Kidney glomerular epithelial cell (primary cell): ENCODE measurements around the gene SMURF2.
"Not testable (repeated sequence)": the region's sequence is repeated elsewhere in the genome, so short reads cannot be mapped to it uniquely, and the experiment has no call there.

Experiments
- DNase-seq: peaks from one replicate; lab custom pipeline; 2025; lab: John Stamatoyannopoulos, UW

Gene SMURF2

DNA sequence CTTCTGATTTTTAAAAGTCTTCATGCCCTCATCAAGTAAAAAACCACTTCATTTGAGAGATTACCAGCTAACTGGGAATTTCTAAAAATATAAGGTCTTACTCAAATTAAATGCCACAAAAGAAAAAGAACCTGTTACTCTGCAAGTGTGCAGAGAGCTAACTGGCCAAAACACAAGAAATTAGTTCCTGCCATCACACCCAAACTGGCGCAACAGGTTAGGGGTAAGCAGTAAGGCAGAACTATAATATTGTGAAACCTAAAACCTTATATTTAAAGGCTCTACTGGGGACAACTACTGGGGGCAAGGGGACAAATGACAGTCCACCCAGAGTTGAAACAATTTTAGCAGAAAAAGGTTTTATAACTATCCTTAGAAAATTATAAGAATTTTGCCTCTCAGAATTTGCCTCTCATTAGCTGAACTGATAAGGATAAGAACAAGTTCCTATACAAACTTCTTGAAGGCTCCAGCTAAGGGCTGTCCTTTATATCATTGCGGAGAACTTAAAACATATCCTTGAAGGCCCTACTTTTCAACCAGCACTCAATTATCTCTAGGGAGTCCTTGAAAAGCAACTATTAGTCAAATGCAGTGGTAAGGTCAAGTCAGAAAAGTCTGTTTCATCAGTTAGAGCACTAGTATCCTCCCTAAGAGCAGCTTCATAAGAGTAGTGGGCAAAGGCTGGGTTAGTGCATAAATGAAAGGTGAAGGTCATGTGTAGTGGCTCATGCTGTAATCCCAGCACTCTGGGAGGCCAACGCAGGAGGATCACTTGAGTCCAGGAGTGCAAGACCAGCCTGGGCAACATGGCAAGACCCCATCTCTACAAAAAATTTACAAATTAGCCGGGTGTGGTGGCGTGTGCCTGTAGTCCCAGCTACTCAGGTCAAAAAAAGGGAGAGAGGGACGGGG is 31.5 kb downstream of the SMURF2 start:
- DNase-seq: no peak

DNA sequence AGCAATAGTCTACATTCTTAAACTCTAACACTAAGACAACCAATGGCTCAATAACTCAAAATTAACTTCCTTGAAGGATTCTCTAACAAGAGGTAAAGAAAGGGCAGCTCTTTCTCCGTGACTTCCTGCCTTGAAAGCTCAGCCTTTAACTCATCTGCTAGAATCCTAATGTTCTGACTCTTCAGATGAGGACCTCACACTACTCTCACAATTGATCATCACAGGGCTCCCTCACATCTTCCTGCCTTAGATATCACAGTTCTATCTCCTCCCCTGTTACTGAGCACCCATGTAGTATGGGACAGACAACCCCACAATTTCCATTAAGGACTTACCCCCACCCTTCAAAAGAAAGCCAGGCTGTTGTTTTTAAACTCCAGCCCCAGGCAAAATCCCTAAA is 33.5 kb downstream of the SMURF2 start:
- DNase-seq: no peak

DNA sequence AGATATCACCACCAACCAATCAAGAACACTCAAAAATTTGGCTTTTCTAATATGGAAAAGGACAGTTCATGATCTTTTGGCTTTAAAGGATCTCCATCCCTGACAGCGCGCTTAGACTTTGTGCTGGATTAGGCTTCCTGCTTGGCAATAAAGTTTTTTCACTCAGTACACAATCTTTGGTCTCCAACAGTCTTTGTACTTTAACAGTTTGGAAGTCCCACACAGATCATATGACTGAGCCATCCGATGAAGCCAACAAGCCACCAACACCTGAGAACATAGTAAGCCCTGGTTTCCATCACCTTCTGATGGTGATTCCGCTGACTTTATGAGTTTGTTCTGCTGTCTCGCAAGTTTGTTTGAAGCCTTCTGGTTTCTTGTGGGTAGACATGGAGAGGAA is 34.3 kb downstream of the SMURF2 start:
- no peak for DNase-seq

DNA sequence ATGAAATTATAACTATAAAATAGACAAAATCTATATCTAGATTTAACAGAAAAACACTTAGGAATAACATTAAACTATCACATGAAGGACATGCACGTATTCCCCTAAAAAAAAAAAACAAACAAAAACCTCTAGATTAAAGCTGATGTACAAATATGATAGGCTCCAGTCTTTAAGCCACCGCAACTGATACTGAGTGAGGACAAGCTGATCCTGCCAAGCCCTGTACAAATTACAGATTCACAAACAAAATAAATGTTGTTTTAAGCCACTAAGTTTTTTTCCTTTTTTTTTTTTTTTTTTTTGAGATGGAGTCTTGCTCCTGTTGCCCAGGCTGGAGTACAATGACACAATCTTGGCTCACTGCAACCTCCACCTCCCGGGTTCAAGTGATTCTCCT is 35.3 kb downstream of the SMURF2 start:
- no peak for DNase-seq

DNA sequence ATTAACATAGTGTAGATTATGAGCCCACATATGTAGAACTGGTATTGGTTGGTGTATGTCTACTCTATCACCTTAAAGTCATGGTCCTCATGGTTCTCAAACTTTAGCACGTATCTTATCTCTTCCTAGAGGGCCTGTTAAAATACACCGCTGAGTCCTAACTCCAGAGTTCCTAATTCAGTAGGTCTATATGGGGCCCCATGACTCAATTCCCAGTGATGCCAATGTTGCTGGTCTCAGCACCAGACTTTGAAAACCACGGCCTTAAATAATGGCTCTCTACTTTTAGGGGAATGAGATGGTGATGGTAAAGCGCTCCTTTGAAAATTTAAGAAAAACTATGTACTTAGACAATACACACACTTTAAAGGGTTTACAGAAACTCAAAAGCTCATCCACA is 36.6 kb downstream of the SMURF2 start:
- no peak for DNase-seq

DNA sequence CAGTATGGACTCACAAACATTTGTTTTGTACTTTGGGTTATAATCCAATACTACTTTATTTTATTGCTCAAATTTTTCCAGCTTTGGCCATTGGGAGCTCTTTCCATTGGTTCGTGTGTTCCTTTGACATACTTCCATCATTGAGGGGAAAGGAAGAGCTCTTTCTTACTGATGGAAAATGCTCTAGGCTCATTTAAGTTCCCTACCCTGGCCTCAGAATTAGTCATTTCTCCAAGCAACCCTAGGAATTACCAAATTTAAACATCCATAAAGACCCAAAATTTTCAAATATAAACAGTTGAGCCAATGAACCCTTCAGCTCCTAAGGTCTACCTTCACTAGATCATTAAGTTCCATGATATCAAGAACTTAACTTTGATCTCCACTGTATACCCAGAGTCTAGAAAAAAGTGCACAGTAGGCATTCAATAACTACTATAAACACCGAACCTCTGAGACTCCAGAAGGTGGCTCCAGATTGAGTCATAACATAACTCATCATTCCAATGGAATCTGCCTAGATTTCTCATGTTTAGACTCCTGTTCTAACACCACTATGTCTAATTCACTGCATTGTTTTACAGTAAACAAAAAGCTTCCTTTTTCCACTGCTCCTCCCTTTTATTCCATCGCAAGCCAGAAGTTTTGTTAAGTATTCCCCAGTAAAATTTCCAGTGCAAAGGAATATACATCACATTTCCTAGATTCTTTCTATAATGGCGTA is 39.0 kb downstream of the SMURF2 start:
- peak; percentile 65 for DNase-seq

DNA sequence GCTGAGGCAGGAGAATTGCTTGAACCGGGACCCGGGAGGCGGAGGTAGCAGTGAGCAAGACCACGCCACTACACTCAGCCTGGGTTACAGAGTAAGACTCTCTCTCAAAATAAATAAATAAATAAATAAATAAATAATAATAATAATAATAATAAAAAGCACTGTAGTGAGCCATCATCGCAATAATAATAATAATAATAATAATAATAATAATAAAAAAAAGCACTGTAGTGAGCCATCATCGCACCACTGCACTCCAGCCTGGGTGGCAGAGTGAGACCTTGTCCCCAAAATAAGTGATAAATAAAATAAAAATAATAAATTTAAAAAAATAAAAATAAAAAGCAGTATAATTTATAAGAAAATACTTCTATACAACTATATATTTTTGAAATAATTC is 40.3 kb downstream of the SMURF2 start:
- no peak for DNase-seq

DNA sequence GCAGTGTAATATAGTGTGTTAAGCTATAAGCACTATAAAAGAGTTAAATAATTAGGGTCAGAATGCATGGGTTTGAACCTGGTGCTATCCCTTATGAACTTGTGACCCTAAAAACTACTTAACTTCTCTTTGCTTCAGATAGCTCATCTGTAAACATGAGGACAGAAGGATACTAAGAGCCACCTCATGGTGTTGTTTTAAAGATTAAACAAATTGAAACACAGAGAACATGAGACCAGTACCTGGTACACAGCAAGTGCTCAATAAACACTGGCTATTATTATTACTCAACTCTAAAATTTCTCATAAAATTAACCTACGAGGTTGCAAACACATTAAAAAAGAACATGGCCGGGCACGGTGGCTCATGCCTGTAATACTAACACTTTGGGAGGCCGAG is 43.3 kb downstream of the SMURF2 start:
- no peak for DNase-seq

DNA sequence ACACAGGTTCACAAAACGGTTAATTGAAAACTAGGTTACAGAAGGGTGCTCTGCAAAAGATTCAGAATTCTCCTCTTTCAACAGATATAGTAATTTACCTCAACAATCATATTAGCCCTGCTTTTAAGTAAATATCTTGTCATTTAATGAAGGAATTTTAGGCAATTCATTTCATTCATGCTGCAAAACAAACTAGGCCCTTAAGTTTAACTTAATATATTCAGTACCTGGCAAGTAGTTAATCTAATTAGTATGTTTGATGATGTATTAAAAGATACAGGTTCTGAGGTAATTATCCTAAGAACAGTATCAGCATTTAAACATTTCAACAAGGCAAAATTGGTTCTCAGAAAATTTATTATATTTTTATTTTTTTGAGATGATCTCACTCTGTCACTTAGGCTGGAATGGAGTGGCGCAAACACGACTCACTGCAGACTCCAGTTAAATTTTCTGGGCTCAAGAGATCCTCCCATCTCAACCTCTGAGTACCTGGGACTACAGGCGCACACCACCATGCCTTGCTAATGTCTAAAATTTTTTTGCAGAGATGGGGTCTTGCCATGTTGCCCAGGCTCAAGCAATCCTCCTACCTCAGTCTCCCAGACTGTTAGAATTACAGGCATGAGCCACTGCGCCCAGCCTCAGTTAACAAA is 44.9 kb downstream of the SMURF2 start:
- no peak for DNase-seq

DNA sequence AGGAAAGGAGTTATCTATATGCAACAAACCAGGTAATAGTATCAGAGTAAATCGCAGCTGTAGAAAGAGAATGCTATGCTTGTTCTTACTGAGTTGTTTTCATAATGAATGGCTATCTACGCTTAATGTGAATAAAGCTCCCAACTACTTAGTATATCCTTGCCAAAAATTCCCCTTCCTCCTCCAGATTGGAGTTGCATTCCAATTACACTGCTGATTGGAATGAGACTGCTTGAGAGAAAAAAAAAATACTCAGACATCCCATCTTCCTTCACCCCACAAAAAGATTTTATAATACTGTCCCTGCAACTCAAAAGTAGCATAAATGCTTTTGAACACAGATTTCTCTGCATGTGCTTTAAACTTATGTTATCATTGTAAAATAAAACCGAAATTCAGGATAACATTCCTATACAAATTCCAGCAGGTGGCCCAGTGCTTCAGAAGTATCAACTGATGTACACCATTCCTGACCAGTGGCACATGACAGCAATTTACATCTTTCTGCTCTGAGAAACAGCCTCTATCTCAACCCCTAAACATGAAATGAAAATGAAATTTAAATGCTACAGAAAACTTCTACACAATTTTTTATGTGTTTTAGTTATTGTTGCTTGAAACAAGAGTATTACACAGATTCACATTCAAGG is 47.0 kb downstream of the SMURF2 start:
- peak; percentile 74 for DNase-seq

DNA sequence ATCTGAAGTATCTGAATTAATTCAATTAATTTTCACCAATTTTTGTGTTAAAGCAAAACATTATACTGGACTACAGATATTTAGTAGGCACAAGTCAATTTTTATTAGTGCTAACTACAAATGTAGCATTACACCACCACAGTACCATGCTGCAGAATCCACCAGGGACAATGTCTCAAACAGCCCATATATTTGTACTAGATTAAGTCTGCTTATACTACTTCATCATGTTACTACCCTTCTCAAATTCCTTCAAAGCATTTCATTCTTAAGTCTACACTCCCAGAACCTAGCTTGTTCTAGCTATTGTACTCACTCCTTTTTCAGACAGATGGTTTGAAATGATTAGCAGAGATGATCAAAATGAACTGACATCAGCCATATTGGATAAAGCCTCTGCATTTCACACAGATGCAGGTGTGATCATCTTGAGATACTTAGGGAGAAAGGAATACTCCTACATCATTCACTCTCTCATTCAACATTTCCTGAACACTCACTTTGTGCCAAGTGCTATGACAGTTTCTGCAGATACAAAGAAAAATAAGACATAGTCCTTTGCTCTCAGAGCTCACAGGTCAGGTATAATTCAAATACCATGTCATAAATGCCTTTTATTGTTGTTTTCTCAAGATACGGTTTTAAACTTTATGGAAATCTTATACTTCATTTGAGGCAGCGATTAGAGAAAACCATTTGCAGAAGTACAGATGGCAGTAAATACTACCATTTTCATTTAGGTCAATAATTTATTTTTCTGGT is 47.7 kb downstream of the SMURF2 start:
- no peak for DNase-seq

DNA sequence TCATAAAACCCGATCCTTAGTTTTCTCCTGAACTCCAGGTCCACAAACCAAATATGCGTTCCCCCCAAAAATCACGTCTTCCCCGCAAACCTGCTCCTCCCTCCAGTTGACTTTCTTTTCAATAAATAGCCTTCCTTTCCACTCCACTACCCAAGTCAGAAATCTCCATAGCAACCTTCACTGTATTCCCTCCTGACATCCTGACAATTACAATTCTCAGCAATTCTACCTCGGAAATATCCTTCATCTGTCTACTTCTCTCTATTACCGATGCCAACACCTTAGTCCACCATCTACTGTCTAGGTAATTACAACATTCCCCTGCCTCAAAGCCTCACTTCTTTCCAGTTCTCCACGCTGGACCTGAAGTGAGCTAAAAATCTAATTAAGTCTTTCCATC is 50.7 kb downstream of the SMURF2 start:
- peak; percentile 64 for DNase-seq

DNA sequence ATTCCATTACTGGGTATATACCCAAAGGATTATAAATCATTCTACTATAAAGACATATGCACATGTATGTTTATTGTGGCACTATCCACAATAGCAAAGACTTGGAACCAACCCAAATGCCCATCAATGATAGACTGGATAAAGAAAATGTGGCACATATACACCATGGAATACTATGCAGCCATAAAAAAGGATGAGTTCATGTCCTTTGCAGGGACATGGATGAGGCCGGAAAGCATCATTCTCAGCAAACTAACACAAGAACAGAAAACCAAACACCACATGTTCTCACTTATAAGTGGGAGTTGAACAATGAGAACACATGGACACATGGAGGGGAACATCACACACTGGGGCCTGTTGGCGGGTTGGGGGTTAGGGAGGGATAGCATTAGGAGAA is 51.9 kb downstream of the SMURF2 start:
- not testable (repeated sequence) for DNase-seq

DNA sequence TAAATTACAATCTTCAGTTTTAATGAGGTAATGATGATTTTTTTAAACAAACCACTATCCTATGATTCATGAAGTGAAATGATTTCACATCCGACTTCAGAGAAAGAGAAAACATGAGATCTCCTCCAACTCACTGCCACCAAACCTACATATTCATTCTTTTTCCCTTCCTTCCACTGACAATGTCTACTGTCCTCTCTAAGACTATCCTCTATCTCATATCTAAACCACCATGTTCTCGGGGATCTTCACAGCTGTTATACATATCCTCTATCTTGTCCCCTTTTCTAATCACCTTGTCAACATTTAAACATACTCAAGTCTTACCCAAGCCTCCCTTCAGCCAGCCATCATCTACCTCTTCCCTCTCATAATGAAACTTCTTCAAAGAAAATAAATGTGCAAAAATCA is 53.5 kb downstream of the SMURF2 start:
- DNase-seq: peak; percentile 48

DNA sequence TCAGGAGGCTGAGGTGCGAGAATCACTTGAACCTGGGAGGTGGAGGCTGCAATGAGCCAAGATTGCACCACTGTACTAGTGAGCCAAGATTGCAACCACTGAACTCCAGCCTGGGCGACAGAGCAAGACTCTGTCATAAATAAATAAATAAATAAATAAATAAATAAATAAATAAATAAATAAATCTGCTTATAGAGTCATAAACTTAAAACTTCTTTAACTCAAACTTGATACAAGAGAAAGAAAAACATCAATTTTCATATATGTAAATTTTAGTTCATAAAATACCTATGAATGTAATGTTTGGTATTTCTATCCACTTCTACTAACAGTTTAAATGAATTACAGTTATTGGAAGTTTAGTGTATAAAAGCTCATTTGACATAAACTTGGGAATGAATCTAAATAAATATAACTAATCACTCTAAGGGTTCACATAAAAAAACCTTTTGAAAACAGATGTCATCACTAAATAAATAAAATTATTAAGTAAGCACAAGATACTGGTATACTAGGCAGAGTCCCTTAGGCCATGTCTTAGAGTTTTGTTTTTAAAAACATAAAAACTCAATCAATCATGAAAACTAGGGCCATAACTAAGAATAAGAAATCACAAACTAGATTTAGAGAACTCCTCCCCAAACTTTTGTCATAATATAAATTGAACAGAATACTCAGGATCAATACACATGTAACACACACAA is 54.1 kb downstream of the SMURF2 start:
- DNase-seq: no peak

DNA sequence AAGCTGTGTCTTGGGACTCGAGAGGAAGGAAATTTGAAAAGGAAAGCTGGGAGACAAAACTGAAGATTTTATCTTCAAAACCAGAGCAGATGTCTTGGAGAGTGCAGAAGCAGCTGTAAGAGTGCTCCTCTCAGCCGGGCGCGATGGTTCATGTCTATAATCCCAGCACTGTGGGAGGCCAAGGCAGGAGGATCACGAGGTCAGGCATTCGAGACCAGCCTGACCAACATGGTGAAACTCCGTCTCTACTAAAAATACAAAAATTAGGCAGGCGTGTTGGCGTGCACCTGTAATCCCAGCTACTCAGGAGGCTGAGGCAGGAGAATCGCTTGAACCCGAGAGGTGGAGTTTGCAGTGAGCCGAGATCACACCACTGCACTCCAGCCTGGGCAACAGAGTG is 57.6 kb downstream of the SMURF2 start:
- DNase-seq: not testable (repeated sequence)

DNA sequence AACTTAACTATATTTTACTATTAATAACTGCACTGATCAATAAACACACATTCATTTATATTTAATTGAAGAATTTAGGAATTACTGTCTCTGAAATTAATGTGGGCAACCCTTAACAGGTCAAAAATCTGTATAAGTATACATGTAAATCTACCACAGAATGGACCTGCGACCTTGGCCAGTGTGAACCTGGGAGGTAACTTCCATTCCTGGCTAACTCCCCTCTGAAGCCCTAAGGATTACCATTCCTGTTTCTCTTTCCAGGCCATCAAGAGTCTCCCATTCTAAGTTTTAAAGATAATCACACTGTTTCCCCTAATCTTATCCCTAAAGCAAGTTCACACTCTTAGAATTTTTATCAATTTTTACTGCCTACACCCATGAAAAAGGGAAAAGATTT is 58.1 kb downstream of the SMURF2 start:
- no peak for DNase-seq

DNA sequence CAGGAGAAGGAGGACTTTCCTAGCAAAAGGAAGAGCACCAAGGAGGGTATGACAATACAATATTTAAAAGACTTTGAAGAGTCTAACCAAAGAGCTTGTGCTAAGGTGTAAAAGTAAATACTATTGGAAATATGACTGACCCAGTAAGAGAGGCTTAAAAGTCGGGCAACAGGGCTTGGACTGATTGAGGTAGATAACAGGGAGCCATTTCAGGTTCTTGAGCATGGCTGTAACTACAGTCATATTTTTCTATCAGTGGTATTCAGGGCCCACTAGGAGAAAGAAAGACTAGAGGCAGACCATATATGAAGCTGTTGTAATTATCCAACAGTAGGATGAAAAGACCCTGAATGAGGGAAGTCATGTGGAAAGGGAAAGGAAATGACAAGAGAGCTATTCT is 62.3 kb downstream of the SMURF2 start:
- no peak for DNase-seq

DNA sequence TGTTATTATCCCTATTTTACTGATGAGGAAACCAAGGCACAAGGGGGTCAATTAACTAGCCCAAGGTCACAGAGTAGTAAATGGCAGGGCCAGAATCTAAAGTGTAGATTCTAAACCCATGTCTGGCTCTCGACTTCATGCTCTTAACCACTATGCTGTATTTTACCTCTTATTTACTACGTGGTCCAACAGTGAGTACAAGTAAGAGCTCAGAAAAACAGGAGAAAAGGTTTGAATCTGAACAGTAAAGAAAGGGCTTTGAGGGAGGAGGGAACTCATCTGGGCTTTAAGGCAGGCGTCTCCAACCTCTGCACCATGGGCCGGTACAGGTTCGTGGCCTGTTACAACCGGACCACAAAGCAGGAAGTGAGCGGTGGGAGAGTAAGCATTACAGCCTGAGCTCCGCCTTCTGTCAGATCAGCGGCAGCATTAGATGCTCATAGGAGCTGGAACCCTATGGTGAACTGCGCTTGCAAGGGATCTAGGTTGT is 62.9 kb downstream of the SMURF2 start:
- no peak for DNase-seq

DNA sequence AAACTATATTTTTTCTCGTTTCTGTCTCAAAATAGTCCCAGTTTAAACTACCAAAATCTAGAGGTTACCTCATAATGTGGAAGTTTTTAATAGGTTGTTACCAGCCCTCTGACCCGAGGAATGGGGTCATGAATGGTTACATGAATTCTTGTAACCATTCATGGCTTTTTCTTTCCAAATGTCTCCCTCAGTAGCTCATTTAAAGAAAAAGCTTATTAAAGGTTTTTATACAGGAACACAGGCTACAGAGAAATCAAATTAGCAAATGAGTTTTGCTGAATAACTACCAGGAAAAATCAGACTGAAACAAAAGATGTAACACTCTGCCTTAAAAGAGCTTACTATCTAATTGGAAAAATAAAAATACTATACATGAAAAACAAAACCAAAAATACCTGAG is 63.4 kb downstream of the SMURF2 start:
- DNase-seq: no peak

DNA sequence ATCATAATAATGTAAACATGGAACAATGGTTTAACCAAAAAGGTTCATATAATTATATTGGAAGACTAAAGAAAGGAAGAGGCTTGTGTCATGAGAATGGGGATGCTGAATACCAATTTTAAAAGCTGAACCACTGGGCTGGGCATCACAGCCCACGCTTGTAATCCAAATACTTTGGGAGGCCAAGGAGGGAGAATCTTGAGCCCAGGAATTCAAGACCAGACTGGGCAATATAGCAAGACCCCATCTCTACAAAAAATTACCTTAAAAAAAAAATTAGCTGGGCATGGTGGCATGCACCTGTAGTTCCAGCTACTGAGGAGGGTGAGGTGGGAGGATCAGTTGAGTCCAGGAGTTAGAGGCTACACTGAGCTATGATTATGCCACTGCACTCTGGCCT is 65.1 kb downstream of the SMURF2 start:
- DNase-seq: no peak
